Stomach (tissue), 9 donors: ENCODE results near the gene SPARCL1. TPM values are rescaled to one million over a fixed set of nuclear protein-coding genes. Genes with fewer than 3 reads are reported as not detected.

ENCODE experiments used
- DNase-seq, 2 donors: peaks; one replicate each; pipeline versions ENCODE4 v3.0.0 to v3.0.0-alpha.2; 2013 to 2019
- H3K27ac ChIP-seq, 5 donors: fragments of 200-600 bp in 4 of 5; sonication (generic) in 4 of 5; one replicate each; pipeline ENCODE4 v1.5.1; 2013 to 2019; ENCODE audit warnings: mild to moderate bottlenecking in 1 of 5, moderate library complexity in 1 of 5
- H3K27me3 ChIP-seq, 3 donors: fragments of 200-600 bp; sonication (generic); one replicate each; pipeline ENCODE4 v1.5.1; 2017 to 2019; ENCODE audit warnings: mixed run types in 1 of 3
- H3K36me3 ChIP-seq, 4 donors: fragments of 200-600 bp; sonication (generic); 1 replicate in 3 of 4; 2 replicates in 1 of 4; pipeline ENCODE4 v1.5.1; 2016 to 2019
- H3K4me1 ChIP-seq, 4 donors: fragments of 200-600 bp; sonication (generic); one replicate each; pipeline ENCODE4 v1.5.1; 2016 to 2019
- H3K4me3 ChIP-seq, 4 donors: fragments of 200-600 bp; sonication (generic) in 3 of 4; one replicate each; pipeline ENCODE4 v1.5.1; 2016 to 2019; ENCODE audit warnings: mild to moderate bottlenecking in 1 of 4
- H3K9me3 ChIP-seq, 4 donors: fragments of 200-600 bp; sonication (generic); one replicate each; pipeline ENCODE4 v1.5.1; 2016 to 2019
- CTCF ChIP-seq, 7 experiments: fragments of 450-650 bp in 4 of 7; fragments of 200-600 bp in 3 of 7; sonication (generic) in 3 of 7; IDR thresholded peaks; one replicate each; pipeline ENCODE4 v1.5.1; 2016 to 2019; ENCODE audit warnings: antibody characterized with exemption in 7 of 7, control low read depth in 2 of 7, mild to moderate bottlenecking in 1 of 7
- EP300 ChIP-seq: sonication (generic); formaldehyde crosslinking; IDR thresholded peaks from one replicate; pipeline ENCODE4 v1.6.1; 2017; ENCODE audit warnings: antibody characterized with exemption
- POLR2A ChIP-seq, 4 donors: fragments of 450-650 bp; IDR thresholded peaks; one replicate each; pipeline ENCODE4 v1.6.1; 2016; ENCODE audit warnings: antibody characterized with exemption in 4 of 4, control low read depth in 2 of 4, mild to moderate bottlenecking in 1 of 4, moderate library complexity in 1 of 4
- POLR2AphosphoS5 ChIP-seq, 3 donors: sonication (generic); formaldehyde crosslinking; IDR thresholded peaks; one replicate each; pipeline ENCODE4 v1.6.1; 2016; ENCODE audit warnings: antibody characterized with exemption in 3 of 3
- WGBS, 5 donors: extraction: QIAGEN DNeasy Blood & Tissue Kit in 3 of 5; methylation state at CpG; one replicate each; pipeline versions ENCODE4 v1.1.5 to v1.1.7; 2013 to 2018; 5-methylcytosine and 5-hydroxymethylcytosine counted together
- intact Hi-C: fragments of 100-400 bp; cut with DNase I; formaldehyde crosslinking; loops from one replicate; pipeline ENCODE4 v1.15.1; 2023; ENCODE audit warnings: low total_unique reads
- polyA plus RNA-seq, 3 donors: library from polyadenylated mRNA; stranded (reverse); fragments of 200-250 nt; gene quantifications; one replicate each; pipeline ENCODE4 v1.2.3, GENCODE V29; 2013
- total RNA-seq, 5 donors: library from RNA; depleted of rRNA; stranded (reverse); fragments of >200 nt; gene quantifications; one replicate each; pipeline versions ENCODE4 v1.1.0 to v1.2.3, GENCODE V29; 2014 to 2016
- donor health status: healthy with polysubstance abuse.
- donor health status: Bipolar disorder and iron deficiency.
- donor health status: healthy.

Gene SPARCL1
- total and polyA plus RNA-seq, 8 donors: 36.9 to 710 (median 192) TPM

- Histone ChIP-seq H3K9me3 (no peaks in the 10 kb centered on the region), H3K4me3 (no peak overlapping the region), H3K27me3 (no peaks in the 10 kb centered on the region), H3K4me1 (peaks cover 0 to 52% (median 28%) of the 10 kb centered on the region in 4 donors), H3K36me3 (peaks cover 0 to 18% (median 11%) of the 10 kb centered on the region in 4 donors), H3K27ac (peak overlapping the region in 1 of 5 donors; percentile 18)
- TF ChIP-seq CTCF (IDR thresholded peaks at IDR 0.05) (no peak), POLR2AphosphoS5 (IDR thresholded peaks at IDR 0.05) (no peak)
- no peak for DNase-seq
- intact Hi-C loops: no loop called here
- WGBS, 5 donors: 50 to 72% (median 69%) methylated on average over 2 of the region's 2 CpGs
These were observed 17.7 kb downstream of the SPARCL1 start for GRCh38 chr4:87511500-87511899.

- WGBS, 5 donors: 90 to 93% (median 92%) methylated on average over 17 of the region's 17 CpGs
- Histone ChIP-seq H3K4me1 (peaks cover 0 to 49% (median 25%) of the 10 kb centered on the region in 4 donors), H3K36me3 (peaks cover 0 to 18% (median 11%) of the 10 kb centered on the region in 4 donors), H3K27me3 (no peaks in the 10 kb centered on the region), H3K4me3 (no peak overlapping the region), H3K27ac (peak overlapping the region in 1 of 5 donors; percentile 61), H3K9me3 (no peaks in the 10 kb centered on the region)
- TF ChIP-seq POLR2AphosphoS5 (IDR thresholded peaks at IDR 0.05) (no peak), EP300 (no peak), CTCF (IDR thresholded peaks at IDR 0.05) (no peak), POLR2A (IDR thresholded peaks at IDR 0.05) (no peak)
- intact Hi-C loops: no loop called here
- DNase-seq: no peak
These were observed 18.4 kb downstream of the SPARCL1 start for GRCh38 chr4:87510747-87511146.

GRCh38 chr4:87506974-87507701 is 22.0 kb downstream of the SPARCL1 start:
- H3K36me3 ChIP-seq: peaks cover 0 to 18% (median 11%) of the 10 kb centered on the region in 4 donors
- H3K9me3 ChIP-seq: no peaks in the 10 kb centered on the region
- H3K4me1 ChIP-seq: peaks cover 0 to 45% (median 18%) of the 10 kb centered on the region in 4 donors
- peak overlapping the region in 4 of 5 donors; percentile 55 to 77 (median 63) for H3K27ac ChIP-seq
- H3K27me3 ChIP-seq: no peaks in the 10 kb centered on the region
- WGBS, 5 donors: 52 to 73% (median 66%) methylated on average over 4 of the region's 4 CpGs
- DNase-seq: no peak
- intact Hi-C loops: no loop called here
- H3K4me3 ChIP-seq: no peak overlapping the region
- TF ChIP-seq EP300 (no peak), POLR2AphosphoS5 (IDR thresholded peaks at IDR 0.05) (peak in 2 of 3 donors; percentile 27)

GRCh38 chr4:87505862-87506261 is 23.3 kb downstream of the SPARCL1 start:
- intact Hi-C loops: no loop called here
- peaks cover 0 to 17% (median 10%) of the 10 kb centered on the region in 4 donors for H3K36me3 ChIP-seq
- H3K27ac ChIP-seq: peak overlapping the region in 2 of 5 donors; percentile 56 to 67
- H3K27me3 ChIP-seq: no peaks in the 10 kb centered on the region
- H3K4me3 ChIP-seq: no peak overlapping the region
- TF ChIP-seq POLR2AphosphoS5 (IDR thresholded peaks at IDR 0.05): no peak
- no peak for TF ChIP-seq CTCF (IDR thresholded peaks at IDR 0.05)
- no peak for TF ChIP-seq POLR2A (IDR thresholded peaks at IDR 0.05)
- no peak for TF ChIP-seq EP300
- peaks cover 0 to 42% (median 17%) of the 10 kb centered on the region in 4 donors for H3K4me1 ChIP-seq
- no peaks in the 10 kb centered on the region for H3K9me3 ChIP-seq
- no peak for DNase-seq
- 59 to 78% (median 72%) methylated on average over 3 of the region's 3 CpGs for WGBS, 5 donors
